Neural cell (in vitro differentiated cells): Measurements from ENCODE around the gene SOX9. TPM values are rescaled to one million over a fixed set of nuclear protein-coding genes. Genes with fewer than 3 reads are reported as not detected.
"Not testable (repeated sequence)": the region's sequence is repeated elsewhere in the genome, so short reads cannot be mapped to it uniquely, and the experiment has no call there.

Source experiments
- H2AFZ ChIP-seq: fragments of 200-600, 300-800 bp; sonication (generic), shearing (Covaris generic); 2 replicates; pipeline ENCODE4 v1.6.0; 2014; ENCODE audit warnings: low read depth, mild to moderate bottlenecking, antibody characterized with exemption, low read length, moderate library complexity
- H3F3A ChIP-seq: fragments of 200-600 bp; shearing (Covaris generic); 2 replicates; pipeline ENCODE4 v1.6.1; 2016; ENCODE audit warnings: mild to moderate bottlenecking, moderate library complexity, mixed read lengths, antibody characterized with exemption, low read length; ENCODE audit not compliant: insufficient read depth, poor library complexity, severe bottlenecking
- H3K27ac ChIP-seq: fragments of 200-600, 300-800 bp; sonication (generic), shearing (Covaris generic); 2 replicates; pipeline ENCODE4 v1.5.1; 2014; ENCODE audit warnings: mild to moderate bottlenecking, low read length, moderate library complexity
- H3K27me3 ChIP-seq: fragments of 300-800, 200-600 bp; sonication (generic), shearing (Covaris generic); 2 replicates; pipeline ENCODE4 v1.6.0; 2014; ENCODE audit warnings: mild to moderate bottlenecking, low read depth, low read length, moderate library complexity; ENCODE audit not compliant: insufficient read depth
- H3K36me3 ChIP-seq: fragments of 300-800, 200-600 bp; sonication (generic), shearing (Covaris generic); 2 replicates; pipeline ENCODE4 v1.5.1; 2014; ENCODE audit warnings: mild to moderate bottlenecking, antibody characterized with exemption, low read length, moderate library complexity; ENCODE audit not compliant: insufficient read depth
- H3K4me2 ChIP-seq: fragments of 300-800, 200-600 bp; sonication (generic), shearing (Covaris generic); 2 replicates; pipeline ENCODE4 v1.6.0; 2014; ENCODE audit warnings: mild to moderate bottlenecking, low read length
- H3K4me3 ChIP-seq: fragments of 300-800, 200-600 bp; sonication (generic), shearing (Covaris generic); 2 replicates; pipeline ENCODE4 v1.5.1; 2014; ENCODE audit warnings: mild to moderate bottlenecking, low read length, moderate library complexity
- H3K79me2 ChIP-seq: fragments of 200-600 bp; shearing (Covaris generic); replicated peaks from 2 replicates; pipeline ENCODE4 v1.6.0; 2014; ENCODE audit warnings: mild to moderate bottlenecking, low read length, moderate library complexity; ENCODE audit not compliant: insufficient read depth
- H3K9ac ChIP-seq: fragments of 300-800, 200-600 bp; sonication (generic), shearing (Covaris generic); 2 replicates; pipeline ENCODE4 v1.6.1; 2016; ENCODE audit warnings: mild to moderate bottlenecking, low read length, mixed read lengths
- H3K9me2 ChIP-seq: fragments of 200-600 bp; shearing (Covaris generic); 2 replicates; pipeline ENCODE4 v1.6.1; 2016; ENCODE audit warnings: mild to moderate bottlenecking, low read length, mixed read lengths; ENCODE audit not compliant: insufficient read depth
- H3K9me3 ChIP-seq: fragments of 200-600, 300-800 bp; sonication (generic), shearing (Covaris generic); 2 replicates; pipeline ENCODE4 v1.6.1; 2016; ENCODE audit warnings: mild to moderate bottlenecking, mixed run types, low read length, moderate library complexity, mixed read lengths
- H4K20me1 ChIP-seq: fragments of 200-600 bp; shearing (Covaris generic); 2 replicates; pipeline ENCODE4 v1.6.1; 2016; ENCODE audit warnings: mild to moderate bottlenecking, mixed run types; ENCODE audit not compliant: insufficient read depth
- EP300 ChIP-seq: fragments of 450-650 bp; conservative IDR thresholded peaks from 2 replicates; pipeline ENCODE4 v1.6.1; 2014; ENCODE audit warnings: antibody characterized with exemption, mild to moderate bottlenecking, moderate library complexity; ENCODE audit not compliant: poor library complexity, severe bottlenecking
- EZH2 ChIP-seq: fragments of 200-600, 300-800 bp; shearing (Covaris generic), sonication (generic); IDR thresholded peaks from 2 replicates; pipeline ENCODE4 v1.6.1; 2014; ENCODE audit warnings: antibody characterized with exemption, low read length, borderline replicate concordance, mild to moderate bottlenecking; ENCODE audit not compliant: insufficient read depth, poor library complexity, severe bottlenecking
- MXI1 ChIP-seq: fragments of 450-650 bp; conservative IDR thresholded peaks from 2 replicates; pipeline ENCODE4 v1.6.1; 2014; ENCODE audit warnings: antibody characterized with exemption, mild to moderate bottlenecking; ENCODE audit not compliant: poor library complexity, severe bottlenecking
- POLR2AphosphoS5 ChIP-seq: IDR thresholded peaks from 2 replicates; pipeline ENCODE4 v1.6.1; 2012
- RAD21 ChIP-seq: fragments of 450-650 bp; conservative IDR thresholded peaks from 2 replicates; pipeline ENCODE4 v1.6.1; 2014; ENCODE audit warnings: antibody characterized with exemption, mild to moderate bottlenecking, moderate library complexity
- SMC3 ChIP-seq: fragments of 450-650 bp; conservative IDR thresholded peaks from 2 replicates; pipeline ENCODE4 v1.6.1; 2014; ENCODE audit warnings: antibody characterized with exemption, mild to moderate bottlenecking, moderate library complexity; ENCODE audit not compliant: poor library complexity
- TAF1 ChIP-seq: IDR thresholded peaks from 2 replicates; pipeline ENCODE4 v1.6.1; 2012; ENCODE audit warnings: low read depth
- polyA plus RNA-seq: library from polyadenylated mRNA; depleted of rRNA; stranded (reverse); fragments of >200 nt; gene quantifications from 2 replicates; pipeline ENCODE4 v1.2.3, GENCODE V29; 2014
- TF ChIP-seq, protein P1 (sequence below): IDR thresholded peaks from 2 replicates; pipeline ENCODE4 v1.6.1; 2012; ENCODE audit warnings: borderline replicate concordance
- TF ChIP-seq, protein P2 (sequence below): fragments of 450-650 bp; IDR thresholded peaks from 2 replicates; pipeline ENCODE4 v1.5.1; 2014; ENCODE audit warnings: antibody characterized with exemption, mild to moderate bottlenecking, moderate library complexity; ENCODE audit not compliant: poor library complexity, severe bottlenecking

Gene SOX9
- polyA plus RNA-seq, 1 donor from 2014 or later, result 0.68 TPM

DNA sequence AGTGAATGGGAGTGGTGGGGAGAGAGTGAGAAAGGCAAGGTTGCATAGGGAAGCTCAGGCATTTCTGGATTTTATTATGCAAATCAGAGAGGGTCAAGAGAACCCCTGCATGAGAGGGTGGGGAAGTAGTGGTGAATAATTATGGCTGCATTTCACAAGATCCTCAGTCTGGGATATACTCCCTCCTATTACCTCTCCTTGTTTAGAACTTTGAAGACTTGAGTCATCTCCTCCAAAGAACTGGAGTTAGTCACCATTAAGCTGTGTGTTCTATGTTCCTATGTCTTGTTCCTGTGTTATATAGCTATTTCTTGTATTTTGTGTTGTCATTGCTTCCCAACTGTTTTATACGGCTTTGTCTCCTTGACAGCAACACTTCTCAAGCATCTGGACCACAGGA lies 18.4 kb downstream of the SOX9 start:
- no peaks in the 10 kb centered on the region for H3K79me2 ChIP-seq
- H3K4me2 ChIP-seq, result no peak overlapping the region

DNA sequence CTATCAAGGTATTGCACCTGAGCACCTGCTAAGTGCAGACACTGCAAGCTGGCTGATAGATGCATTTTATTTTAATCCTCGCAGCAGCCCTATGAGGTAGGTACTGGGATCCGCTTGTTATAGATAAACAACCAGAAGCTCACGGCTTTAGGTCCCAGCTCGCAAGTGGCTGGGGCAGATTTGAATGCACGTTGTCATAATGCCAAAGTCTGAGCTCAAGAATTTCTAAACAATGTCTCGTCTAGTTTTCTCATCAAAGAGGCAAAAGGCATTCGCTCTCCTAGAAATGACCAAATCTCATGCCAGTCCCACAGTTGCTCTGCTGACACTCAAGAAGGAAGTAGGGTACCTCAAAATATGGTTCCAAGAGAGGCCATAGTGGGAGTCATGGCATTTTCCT lies 20.5 kb downstream of the SOX9 start:
- Histone ChIP-seq H3K27ac (no peak overlapping the region), H3K9me3 (no peaks in the 10 kb centered on the region), H3K79me2 (no peaks in the 10 kb centered on the region), H3K9ac (no peak overlapping the region), H3F3A (no peaks in the 10 kb centered on the region), H3K9me2 (no peaks in the 10 kb centered on the region), H3K4me2 (no peak overlapping the region), H2AFZ (no peak overlapping the region), H3K36me3 (no peaks in the 10 kb centered on the region), H3K27me3 (no peaks in the 10 kb centered on the region), H3K4me3 (no peak overlapping the region), H4K20me1 (no peaks in the 10 kb centered on the region)
- TF ChIP-seq RAD21 (no peak), TAF1 (no peak), MXI1 (no peak), EZH2 (no peak), POLR2AphosphoS5 (no peak)

More for the DNA sequence above, 18.4 kb downstream of the SOX9 start:
- no peaks in the 10 kb centered on the region for H3K36me3 ChIP-seq
- H3K4me3 ChIP-seq, result no peak overlapping the region
- no peaks in the 10 kb centered on the region for H4K20me1 ChIP-seq
- no peak overlapping the region for H2AFZ ChIP-seq
- no peaks in the 10 kb centered on the region for H3F3A ChIP-seq
- H3K27me3 ChIP-seq, result no peaks in the 10 kb centered on the region
- no peak overlapping the region for H3K9ac ChIP-seq
- H3K9me2 ChIP-seq, result no peaks in the 10 kb centered on the region
- TF ChIP-seq, protein P1, sequence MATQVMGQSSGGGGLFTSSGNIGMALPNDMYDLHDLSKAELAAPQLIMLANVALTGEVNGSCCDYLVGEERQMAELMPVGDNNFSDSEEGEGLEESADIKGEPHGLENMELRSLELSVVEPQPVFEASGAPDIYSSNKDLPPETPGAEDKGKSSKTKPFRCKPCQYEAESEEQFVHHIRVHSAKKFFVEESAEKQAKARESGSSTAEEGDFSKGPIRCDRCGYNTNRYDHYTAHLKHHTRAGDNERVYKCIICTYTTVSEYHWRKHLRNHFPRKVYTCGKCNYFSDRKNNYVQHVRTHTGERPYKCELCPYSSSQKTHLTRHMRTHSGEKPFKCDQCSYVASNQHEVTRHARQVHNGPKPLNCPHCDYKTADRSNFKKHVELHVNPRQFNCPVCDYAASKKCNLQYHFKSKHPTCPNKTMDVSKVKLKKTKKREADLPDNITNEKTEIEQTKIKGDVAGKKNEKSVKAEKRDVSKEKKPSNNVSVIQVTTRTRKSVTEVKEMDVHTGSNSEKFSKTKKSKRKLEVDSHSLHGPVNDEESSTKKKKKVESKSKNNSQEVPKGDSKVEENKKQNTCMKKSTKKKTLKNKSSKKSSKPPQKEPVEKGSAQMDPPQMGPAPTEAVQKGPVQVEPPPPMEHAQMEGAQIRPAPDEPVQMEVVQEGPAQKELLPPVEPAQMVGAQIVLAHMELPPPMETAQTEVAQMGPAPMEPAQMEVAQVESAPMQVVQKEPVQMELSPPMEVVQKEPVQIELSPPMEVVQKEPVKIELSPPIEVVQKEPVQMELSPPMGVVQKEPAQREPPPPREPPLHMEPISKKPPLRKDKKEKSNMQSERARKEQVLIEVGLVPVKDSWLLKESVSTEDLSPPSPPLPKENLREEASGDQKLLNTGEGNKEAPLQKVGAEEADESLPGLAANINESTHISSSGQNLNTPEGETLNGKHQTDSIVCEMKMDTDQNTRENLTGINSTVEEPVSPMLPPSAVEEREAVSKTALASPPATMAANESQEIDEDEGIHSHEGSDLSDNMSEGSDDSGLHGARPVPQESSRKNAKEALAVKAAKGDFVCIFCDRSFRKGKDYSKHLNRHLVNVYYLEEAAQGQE, result no peak
- no peak for TF ChIP-seq MXI1
- TF ChIP-seq SMC3, result no peak
- H3K27ac ChIP-seq, result no peak overlapping the region
- no peaks in the 10 kb centered on the region for H3K9me3 ChIP-seq

DNA sequence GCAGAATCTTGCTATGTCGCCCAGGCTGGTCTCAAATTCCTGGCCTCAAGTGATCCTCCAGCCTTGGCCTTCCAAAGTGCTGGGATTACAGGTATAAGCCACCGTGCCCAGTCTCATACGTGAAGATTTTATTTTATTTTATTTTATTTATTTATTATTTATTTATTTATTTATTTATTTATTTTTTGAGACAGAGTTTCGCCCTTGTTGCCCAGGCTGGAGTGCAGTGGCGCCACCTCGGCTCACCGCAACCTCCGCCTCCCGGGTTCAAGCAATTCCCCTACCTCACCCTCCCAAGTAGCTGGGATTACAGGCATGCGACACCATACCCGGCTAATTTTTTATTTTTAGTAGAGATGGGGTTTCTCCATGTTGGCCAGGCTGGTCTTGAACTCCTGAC lies 21.3 kb downstream of the SOX9 start:
- H3K36me3 ChIP-seq, H3K9me2 ChIP-seq, H3K27me3 ChIP-seq, H3K9ac ChIP-seq, H4K20me1 ChIP-seq, H3K9me3 ChIP-seq, H3K4me2 ChIP-seq, H3K27ac ChIP-seq, H3K4me3 ChIP-seq, H3K79me2 ChIP-seq, H3F3A ChIP-seq, H2AFZ ChIP-seq: not testable (repeated sequence)

DNA sequence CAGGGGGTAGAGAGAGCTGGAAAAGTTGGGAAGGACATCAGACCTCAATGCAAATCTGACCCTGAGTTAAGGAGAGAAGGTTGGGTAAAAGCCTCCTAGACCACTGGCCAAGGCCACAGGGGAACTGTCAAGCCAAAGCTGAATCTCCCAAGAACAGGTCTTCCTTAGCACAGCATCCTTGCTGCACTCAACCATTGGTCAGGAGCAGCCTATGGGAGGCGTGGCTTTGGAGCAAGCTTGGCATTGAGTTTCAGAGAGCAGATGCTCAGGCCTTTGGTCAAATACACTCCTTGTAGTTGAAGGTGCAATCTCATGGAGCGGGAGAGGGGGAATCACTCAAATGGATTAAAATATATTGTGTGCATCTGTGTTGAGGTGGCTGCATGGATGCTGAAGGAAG lies 21.8 kb downstream of the SOX9 start:
- Histone ChIP-seq H3K36me3 (no peaks in the 10 kb centered on the region), H3F3A (no peaks in the 10 kb centered on the region), H3K27ac (no peak overlapping the region), H3K9me2 (no peaks in the 10 kb centered on the region), H4K20me1 (no peaks in the 10 kb centered on the region), H3K4me3 (no peak overlapping the region), H3K9me3 (no peaks in the 10 kb centered on the region), H3K4me2 (no peak overlapping the region), H3K9ac (no peak overlapping the region), H2AFZ (no peak overlapping the region), H3K27me3 (no peaks in the 10 kb centered on the region), H3K79me2 (no peaks in the 10 kb centered on the region)
- TF ChIP-seq EP300, result no peak
- TF ChIP-seq, protein P2, sequence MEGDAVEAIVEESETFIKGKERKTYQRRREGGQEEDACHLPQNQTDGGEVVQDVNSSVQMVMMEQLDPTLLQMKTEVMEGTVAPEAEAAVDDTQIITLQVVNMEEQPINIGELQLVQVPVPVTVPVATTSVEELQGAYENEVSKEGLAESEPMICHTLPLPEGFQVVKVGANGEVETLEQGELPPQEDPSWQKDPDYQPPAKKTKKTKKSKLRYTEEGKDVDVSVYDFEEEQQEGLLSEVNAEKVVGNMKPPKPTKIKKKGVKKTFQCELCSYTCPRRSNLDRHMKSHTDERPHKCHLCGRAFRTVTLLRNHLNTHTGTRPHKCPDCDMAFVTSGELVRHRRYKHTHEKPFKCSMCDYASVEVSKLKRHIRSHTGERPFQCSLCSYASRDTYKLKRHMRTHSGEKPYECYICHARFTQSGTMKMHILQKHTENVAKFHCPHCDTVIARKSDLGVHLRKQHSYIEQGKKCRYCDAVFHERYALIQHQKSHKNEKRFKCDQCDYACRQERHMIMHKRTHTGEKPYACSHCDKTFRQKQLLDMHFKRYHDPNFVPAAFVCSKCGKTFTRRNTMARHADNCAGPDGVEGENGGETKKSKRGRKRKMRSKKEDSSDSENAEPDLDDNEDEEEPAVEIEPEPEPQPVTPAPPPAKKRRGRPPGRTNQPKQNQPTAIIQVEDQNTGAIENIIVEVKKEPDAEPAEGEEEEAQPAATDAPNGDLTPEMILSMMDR, result no peak
- no peak for TF ChIP-seq SMC3
